Mesenteric fat pad (tissue), 1 donor: ENCODE results near the gene TGFBR2. TPM values are rescaled to one million over a fixed set of nuclear protein-coding genes. Genes with fewer than 3 reads are reported as not detected.
"Not testable (repeated sequence)": the region's sequence is repeated elsewhere in the genome, so short reads cannot be mapped to it uniquely, and the experiment has no call there.

Experiments used
- DNase-seq: peaks from one replicate; pipeline ENCODE4 v3.0.0-alpha.2; 2020; ENCODE audit warnings: low spot score
- total RNA-seq: library from RNA; stranded (reverse); fragmentation: NEBNext Ultra II Directional; extraction: Animal tissue kit (Norgen Biotek cat#: 25700); gene quantifications from one replicate; pipeline ENCODE4 v1.2.1, GENCODE V29; 2021
- donor health status: DM: yes; HTN: yes; CAD: no.

TGFBR2 gene
- total RNA-seq, 1 donor from 2014 or later = 372 TPM

- DNase-seq = no peak
Measured at GRCh38 chr3:30617653-30618052, 11.3 kb downstream of the TGFBR2 start.

DNA sequence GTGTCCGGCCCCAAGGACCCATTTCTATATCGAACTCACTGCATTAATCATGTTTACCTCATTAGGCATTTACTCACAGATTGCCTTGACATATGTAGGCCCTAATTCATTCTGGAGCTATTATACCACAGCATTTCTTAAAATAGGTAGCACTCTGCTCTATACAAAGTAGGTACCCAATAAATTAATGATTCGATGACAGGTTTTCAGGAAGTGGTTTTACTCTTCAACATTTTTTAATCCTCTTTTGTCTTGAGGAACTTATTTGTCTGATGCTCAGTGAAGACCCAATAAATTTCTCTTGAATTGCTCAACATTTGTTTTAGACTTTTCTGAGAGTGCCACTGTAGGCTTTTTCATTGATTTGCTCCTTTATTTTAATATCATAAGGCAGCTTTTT lies 12.1 kb downstream of the TGFBR2 start:
- DNase-seq = no peak

- no peak for DNase-seq
Measured at GRCh38 chr3:30619318-30619717, 12.9 kb downstream of the TGFBR2 start.

- no peak for DNase-seq
Measured at GRCh38 chr3:30620402-30621360, 14.3 kb downstream of the TGFBR2 start.

DNA sequence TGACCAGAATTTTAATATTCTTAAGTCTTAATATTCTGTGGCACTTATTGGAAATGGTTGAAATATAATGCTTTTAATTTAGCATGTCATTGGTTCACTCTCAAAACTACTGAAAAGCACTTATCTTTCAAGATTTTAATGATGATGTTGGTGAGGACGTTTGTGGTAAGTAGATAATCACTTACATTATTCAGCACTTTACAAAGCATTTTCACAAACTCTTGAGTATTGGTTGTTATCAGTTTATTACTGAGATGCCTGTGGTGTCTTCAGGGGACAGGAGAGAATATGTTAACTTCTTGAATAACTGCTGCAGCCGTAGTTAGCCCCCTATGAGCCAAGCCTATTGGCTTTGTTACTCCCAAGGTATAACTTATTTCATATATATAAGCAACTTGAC lies 15.2 kb downstream of the TGFBR2 start:
- DNase-seq = no peak

GRCh38 chr3:30622047-30622545 lies 15.7 kb downstream of the TGFBR2 start:
- no peak for DNase-seq

- no peak for DNase-seq
Measured at GRCh38 chr3:30622790-30623189, 16.4 kb downstream of the TGFBR2 start.

GRCh38 chr3:30623351-30623750 lies 16.9 kb downstream of the TGFBR2 start:
- no peak for DNase-seq

DNA sequence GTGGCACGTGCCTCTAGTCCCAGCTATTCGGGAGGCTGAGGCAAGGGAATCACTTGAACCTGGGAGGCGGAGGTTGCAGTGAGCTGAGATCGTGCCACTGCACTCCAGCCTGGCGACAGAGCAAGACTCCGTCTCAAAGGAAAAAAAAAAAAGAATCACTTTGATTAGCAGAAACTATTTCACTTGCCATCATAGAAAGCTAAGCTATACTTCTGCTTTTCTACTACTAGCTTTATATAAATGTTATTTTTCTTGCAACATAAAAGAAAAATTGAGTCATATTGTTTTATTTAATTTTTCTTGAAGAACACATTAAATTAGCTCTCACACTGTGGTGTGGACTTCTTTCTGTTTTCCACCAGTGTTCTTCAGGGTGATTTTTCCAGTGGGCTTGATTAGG lies 18.1 kb downstream of the TGFBR2 start:
- DNase-seq = not testable (repeated sequence)

- DNase-seq = no peak
Measured at GRCh38 chr3:30625541-30626438, 19.4 kb downstream of the TGFBR2 start.

DNA sequence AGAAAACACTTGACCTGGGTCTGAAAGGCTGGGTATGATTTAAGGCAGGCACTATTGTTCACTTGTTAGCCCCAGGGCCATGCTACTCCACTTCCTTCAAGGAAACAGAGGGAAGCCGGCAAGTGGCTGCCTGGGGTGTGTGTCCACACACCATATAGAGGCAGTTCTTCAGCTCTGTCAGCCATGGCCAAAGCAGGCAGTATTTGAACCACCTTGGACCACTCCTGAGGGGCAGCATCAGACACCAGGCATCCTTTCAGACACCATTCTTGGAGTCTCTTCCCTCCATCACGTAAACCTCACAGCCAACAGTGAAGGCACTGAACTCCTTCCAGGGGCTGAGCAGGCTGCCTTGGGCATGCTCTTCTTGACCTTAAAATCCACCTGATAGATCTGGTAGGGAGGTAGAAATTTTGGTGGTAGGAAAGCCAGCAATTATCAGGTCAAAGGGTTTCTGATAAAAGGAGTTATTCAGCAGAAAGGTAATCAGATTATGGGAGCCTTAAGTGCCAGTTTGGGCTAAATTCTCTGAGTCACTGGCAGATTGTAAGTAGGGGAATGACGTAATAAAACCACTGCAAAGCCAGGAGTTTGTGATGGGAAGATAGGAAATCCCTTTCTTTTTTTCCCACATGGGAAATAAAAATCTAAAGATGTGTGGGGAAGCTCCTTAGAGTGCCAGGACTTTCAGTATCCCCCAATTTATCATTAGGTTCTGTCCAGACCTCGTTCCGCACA lies 20.2 kb downstream of the TGFBR2 start:
- DNase-seq = no peak

DNA sequence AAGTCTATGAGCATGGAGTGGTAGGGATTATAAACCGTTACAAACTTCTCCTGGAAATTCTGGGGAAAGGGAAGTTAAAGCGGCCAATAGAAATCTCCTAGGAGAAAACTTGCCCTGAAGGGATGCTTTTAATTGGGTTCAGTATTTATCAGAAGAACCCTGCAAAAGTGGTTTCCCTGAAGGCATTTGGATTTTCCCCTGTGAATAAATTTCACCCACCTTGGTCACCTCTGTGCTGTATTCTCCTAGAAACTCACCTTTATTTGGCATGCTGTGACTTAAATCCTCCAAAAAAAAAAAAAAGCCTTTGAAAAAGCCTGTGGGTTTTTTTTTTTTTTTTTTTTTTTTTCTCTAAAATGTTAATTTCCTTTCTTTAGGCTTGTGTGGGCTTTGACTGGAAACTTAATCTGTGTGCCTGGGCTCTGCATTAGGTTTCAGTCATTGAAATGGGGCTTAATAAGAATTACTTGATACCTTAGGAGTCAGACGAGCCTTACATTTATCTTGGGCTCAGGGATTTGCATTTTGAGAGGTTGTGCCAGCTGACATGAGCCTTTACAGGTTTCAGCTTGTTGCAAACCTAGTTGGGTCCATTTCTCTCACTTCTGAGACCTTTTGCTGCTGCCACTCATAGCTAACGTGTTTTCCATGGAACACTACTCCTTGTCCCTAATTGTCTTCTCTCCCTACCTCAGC lies 22.0 kb downstream of the TGFBR2 start:
- no peak for DNase-seq

DNA sequence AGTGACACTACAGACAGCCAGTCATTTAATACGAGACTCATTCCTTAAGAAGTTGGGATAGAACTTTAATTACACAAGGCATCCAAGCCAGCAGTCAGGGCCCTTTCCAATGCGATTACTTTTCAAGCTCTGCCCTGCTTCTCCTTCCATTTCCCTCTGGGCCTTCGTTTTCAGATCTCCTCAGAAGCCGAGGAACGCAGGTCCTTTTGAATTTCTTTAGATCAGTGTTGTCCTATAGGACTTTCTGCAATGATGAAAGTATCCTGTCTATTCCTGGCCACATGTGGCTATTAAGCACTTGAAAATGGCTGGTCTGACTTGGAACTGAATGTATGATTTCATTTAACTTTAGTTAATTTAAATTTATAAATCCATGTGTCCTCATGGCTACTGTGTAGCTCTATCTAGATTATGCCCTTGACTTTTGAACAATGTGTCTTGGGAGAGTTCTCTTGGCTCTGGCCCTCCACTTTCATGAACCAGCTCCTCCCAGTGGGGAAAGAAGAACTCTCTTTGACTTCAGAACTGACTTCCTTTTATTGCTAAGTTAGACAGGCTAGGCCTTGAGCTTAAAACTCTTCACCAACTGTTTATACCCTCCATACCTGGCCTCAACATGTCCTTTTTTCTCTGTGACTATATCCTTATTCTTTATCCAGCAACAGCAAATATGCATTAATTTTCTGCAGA lies 22.6 kb downstream of the TGFBR2 start:
- DNase-seq = no peak

DNA sequence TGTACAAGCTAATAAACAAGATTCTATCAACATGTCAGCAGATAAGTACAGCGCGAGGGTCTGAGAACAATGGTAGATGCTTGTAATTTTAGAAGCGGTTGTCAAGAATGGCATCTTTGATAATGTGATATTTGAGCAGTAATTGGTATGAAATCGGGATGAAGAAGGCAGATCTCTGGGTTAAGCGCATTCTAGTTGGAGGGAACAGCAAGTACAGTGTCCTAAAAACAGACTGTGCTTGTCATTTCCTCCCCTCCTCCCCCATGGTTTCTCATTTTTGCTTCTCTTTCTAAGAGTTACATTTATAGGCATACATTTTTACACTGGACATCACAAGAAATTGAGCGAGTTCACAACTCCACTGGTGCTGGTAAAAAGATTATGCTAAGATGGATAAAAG lies 23.3 kb downstream of the TGFBR2 start:
- DNase-seq = no peak

DNA sequence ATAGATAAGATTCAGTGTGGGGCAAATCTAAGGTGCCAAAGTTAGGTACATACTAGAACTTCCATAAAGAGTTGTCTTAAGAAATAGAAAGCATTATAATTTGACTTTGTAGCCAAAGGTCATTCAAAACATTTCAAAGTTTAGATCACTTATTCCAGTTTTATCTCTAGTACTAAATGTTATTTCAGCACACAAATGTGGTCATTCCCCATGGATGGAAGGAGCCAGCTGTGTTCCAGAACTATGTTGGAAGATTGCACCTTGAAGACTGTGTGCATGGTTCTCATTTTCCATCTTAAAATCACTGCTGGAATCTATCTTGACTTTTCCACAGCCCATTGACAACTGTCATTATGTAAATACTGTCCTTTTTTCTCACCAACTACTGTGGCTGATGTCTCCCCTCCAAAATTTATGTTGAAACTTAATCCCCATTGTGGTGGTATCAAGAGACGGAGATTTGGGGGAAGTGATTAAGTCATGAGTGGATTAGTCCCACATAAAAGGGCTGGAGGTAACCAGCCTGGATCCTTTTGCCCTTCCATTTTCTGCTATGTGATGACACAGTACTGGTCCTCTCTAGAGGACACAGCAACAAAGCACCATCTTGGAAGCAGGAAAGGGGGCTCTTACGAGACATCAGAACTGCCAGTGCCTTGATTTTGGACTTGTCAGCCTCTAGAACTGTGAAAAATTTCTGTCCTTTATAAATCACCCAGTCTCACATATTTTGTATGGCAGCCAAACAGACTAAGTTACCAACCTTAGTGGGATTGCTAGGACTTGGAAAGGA lies 24.0 kb downstream of the TGFBR2 start:
- no peak for DNase-seq

- DNase-seq = no peak
Measured at GRCh38 chr3:30631243-30631904, 25.0 kb downstream of the TGFBR2 start.

GRCh38 chr3:30632065-30632464 lies 25.7 kb downstream of the TGFBR2 start:
- DNase-seq = no peak

DNA sequence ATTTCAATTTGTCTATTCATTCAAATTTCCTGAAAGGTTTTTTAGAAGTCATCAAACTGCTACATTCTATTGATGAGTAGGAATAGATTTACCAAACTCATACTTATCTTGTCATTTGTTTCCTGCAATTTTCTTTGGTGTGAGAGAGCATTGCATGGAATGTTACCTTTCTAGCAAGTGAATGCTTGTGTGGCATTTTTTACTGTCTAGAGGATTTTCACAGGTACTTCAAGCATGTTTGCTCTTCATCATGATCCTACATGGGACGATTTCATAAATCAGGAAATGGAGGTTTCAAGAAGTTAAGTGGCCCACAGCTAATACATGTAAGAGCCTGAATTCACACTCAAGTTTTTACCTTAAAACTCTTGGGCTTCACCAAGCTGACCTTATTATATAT lies 26.1 kb downstream of the TGFBR2 start:
- DNase-seq = no peak

DNA sequence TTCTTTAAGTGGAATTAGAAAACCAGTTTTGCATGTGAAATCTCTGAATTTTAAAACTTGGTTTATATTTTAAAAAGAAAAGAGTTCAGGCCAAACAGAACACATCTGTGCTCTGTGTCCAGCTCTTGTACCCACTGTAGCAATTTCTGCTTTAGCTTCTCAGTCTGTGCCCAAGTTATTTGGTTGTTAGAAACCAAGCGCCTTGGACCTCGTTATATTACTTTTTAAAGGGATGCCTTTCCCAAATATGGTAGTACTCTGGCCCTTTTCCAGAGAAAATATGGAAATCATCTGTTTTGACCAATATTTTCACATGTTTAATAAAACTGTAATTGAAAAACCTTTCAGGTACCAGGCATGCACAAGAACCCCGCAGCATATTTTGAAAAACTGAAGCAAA lies 27.3 kb downstream of the TGFBR2 start:
- no peak for DNase-seq
